WTC11 (cell line): ENCODE data around the gene FRAT1. TPM values are rescaled to one million over a fixed set of nuclear protein-coding genes. Genes with fewer than 3 reads are reported as not detected.

Source experiments
- ATAC-seq: fragments of 200-7000 bp; cut with Tn5 transposase; 2 replicates; pipeline ENCODE4 v1.10.0; 2021; ENCODE audit warnings: mild to moderate bottlenecking, moderate library complexity
- CTCF ChIA-PET: fragments of 300-600 bp; sonication (Branson Sonifier 250); formaldehyde crosslinking; loops from one replicate; lab custom pipeline; 2021; ENCODE audit warnings: antibody characterized with exemption; lab: Charles Lee
- POLR2A ChIA-PET: fragments of 350-600 bp; sonication (Branson Sonifier 250); formaldehyde crosslinking; loops from one replicate; lab custom pipeline; 2021; ENCODE audit warnings: antibody characterized with exemption; lab: Charles Lee
- DNase-seq: peaks from one replicate; pipeline ENCODE4 v3.0.0; 2021; ENCODE audit warnings: low spot score
- H3K27ac Mint-ChIP-seq: 2 replicates; pipeline ENCODE4 v1.8.0; 2021; ENCODE audit warnings: mixed read lengths
- H3K27me3 Mint-ChIP-seq: 2 replicates; pipeline ENCODE4 v1.8.0; 2021; ENCODE audit warnings: low read depth, mild to moderate bottlenecking, moderate library complexity, mixed read lengths
- H3K36me3 Mint-ChIP-seq: 2 replicates; pipeline ENCODE4 v1.8.0; 2021; ENCODE audit warnings: mixed read lengths
- H3K4me1 Mint-ChIP-seq: 2 replicates; pipeline ENCODE4 v1.8.0; 2022; ENCODE audit warnings: mixed read lengths
- H3K4me3 Mint-ChIP-seq: 2 replicates; pipeline ENCODE4 v1.8.0; 2021; ENCODE audit warnings: mild to moderate bottlenecking, moderate library complexity, mixed read lengths
- H3K9me3 Mint-ChIP-seq: 2 replicates; pipeline ENCODE4 v1.8.0; 2021; ENCODE audit warnings: mixed read lengths
- ELF4 ChIP-seq: sonication (generic); formaldehyde crosslinking; IDR thresholded peaks from 2 replicates; pipeline ENCODE4 v1.8.1; 2022; ENCODE audit warnings: low read depth, mild to moderate bottlenecking, moderate library complexity, missing genetic modification reagents
- FOXJ3 ChIP-seq: sonication (generic); formaldehyde crosslinking; IDR thresholded peaks from 2 replicates; pipeline ENCODE4 v1.9.0; 2021; ENCODE audit warnings: missing genetic modification reagents, mild to moderate bottlenecking, borderline replicate concordance
- GABPB1 ChIP-seq: sonication (generic); formaldehyde crosslinking; IDR thresholded peaks from 2 replicates; pipeline ENCODE4 v1.8.1; 2023; ENCODE audit warnings: mild to moderate bottlenecking, missing genetic modification reagents
- GTF2I ChIP-seq: fragments of 250-450 bp; sonication (Bioruptor Pico); conservative IDR thresholded peaks from 2 replicates; pipeline ENCODE4 v1.4.0; 2021; ENCODE audit warnings: mild to moderate bottlenecking
- IRF2 ChIP-seq: sonication (generic); formaldehyde crosslinking; IDR thresholded peaks from 2 replicates; pipeline ENCODE4 v1.8.0; 2022; ENCODE audit warnings: low read depth, missing genetic modification reagents, borderline replicate concordance
- MYBL2 ChIP-seq: sonication (generic); formaldehyde crosslinking; IDR thresholded peaks from 2 replicates; pipeline ENCODE4 v1.8.1; 2023; ENCODE audit warnings: mild to moderate bottlenecking, moderate library complexity, missing genetic modification reagents
- NFYB ChIP-seq: sonication (generic); formaldehyde crosslinking; conservative IDR thresholded peaks from 2 replicates; pipeline ENCODE4 v1.8.0; 2022; ENCODE audit warnings: low read depth, missing genetic modification reagents
- NR2C2 ChIP-seq: sonication (generic); formaldehyde crosslinking; IDR thresholded peaks from 2 replicates; pipeline ENCODE4 v1.8.0; 2022; ENCODE audit warnings: mild to moderate bottlenecking, missing genetic modification reagents
- OVOL2 ChIP-seq: fragments of 250-450 bp; sonication (Bioruptor Pico); IDR thresholded peaks from 2 replicates; pipeline ENCODE4 v1.9.0; 2021; ENCODE audit warnings: mild to moderate bottlenecking, borderline replicate concordance
- ZNF121 ChIP-seq: sonication (generic); formaldehyde crosslinking; IDR thresholded peaks from 2 replicates; pipeline ENCODE4 v1.8.0; 2023; ENCODE audit warnings: missing genetic modification reagents
- ZNF263 ChIP-seq: sonication (generic); formaldehyde crosslinking; IDR thresholded peaks from 2 replicates; pipeline ENCODE4 v1.8.1; 2022; ENCODE audit warnings: low read depth, mild to moderate bottlenecking, moderate library complexity, missing genetic modification reagents
- ZNF317 ChIP-seq: sonication (generic); formaldehyde crosslinking; IDR thresholded peaks from 2 replicates; pipeline ENCODE4 v1.8.1; 2023; ENCODE audit warnings: low read depth, mild to moderate bottlenecking, moderate library complexity, missing genetic modification reagents, borderline replicate concordance
- ZNF416 ChIP-seq: fragments of 250-450 bp; sonication (Bioruptor Pico); IDR thresholded peaks from 2 replicates; pipeline ENCODE4 v1.9.0; 2021; ENCODE audit warnings: mild to moderate bottlenecking, inconsistent platforms
- total RNA-seq: library from RNA; stranded (reverse); gene quantifications from 3 replicates; pipeline ENCODE4 v1.2.3, GENCODE V29; 2021
- TF ChIP-seq, protein P1 (sequence below): fragments of 200-600 bp; IDR thresholded peaks from 2 replicates; pipeline ENCODE4 v1.8.0; 2022; ENCODE audit warnings: antibody characterized with exemption
- TF ChIP-seq, protein P2 (sequence below): sonication (generic); formaldehyde crosslinking; conservative IDR thresholded peaks from 2 replicates; pipeline ENCODE4 v1.8.1; 2023; ENCODE audit warnings: mild to moderate bottlenecking, low read depth, missing genetic modification reagents, moderate library complexity
- TF ChIP-seq, protein P3 (sequence below): sonication (generic); formaldehyde crosslinking; IDR thresholded peaks from 2 replicates; pipeline ENCODE4 v1.8.0; 2022; ENCODE audit warnings: mild to moderate bottlenecking, missing genetic modification reagents
- TF ChIP-seq, protein P4 (sequence below): sonication (generic); formaldehyde crosslinking; IDR thresholded peaks from 2 replicates; pipeline ENCODE4 v1.8.1; 2023; ENCODE audit warnings: mild to moderate bottlenecking, missing genetic modification reagents
- TF ChIP-seq, protein P5 (sequence below): sonication (generic); formaldehyde crosslinking; IDR thresholded peaks from 2 replicates; pipeline ENCODE4 v1.8.0; 2022; ENCODE audit warnings: missing genetic modification reagents
- TF ChIP-seq, protein P6 (sequence below): sonication (generic); formaldehyde crosslinking; IDR thresholded peaks from 2 replicates; pipeline ENCODE4 v1.8.1; 2023; ENCODE audit warnings: mild to moderate bottlenecking, missing genetic modification reagents, moderate library complexity
- TF ChIP-seq, protein P7 (sequence below): sonication (generic); formaldehyde crosslinking; IDR thresholded peaks from 2 replicates; pipeline ENCODE4 v1.8.1; 2023; ENCODE audit warnings: mild to moderate bottlenecking, missing genetic modification reagents

The FRAT1 gene
- total RNA-seq, 1 experiment from 2014 or later = 8.2 TPM

DNA sequence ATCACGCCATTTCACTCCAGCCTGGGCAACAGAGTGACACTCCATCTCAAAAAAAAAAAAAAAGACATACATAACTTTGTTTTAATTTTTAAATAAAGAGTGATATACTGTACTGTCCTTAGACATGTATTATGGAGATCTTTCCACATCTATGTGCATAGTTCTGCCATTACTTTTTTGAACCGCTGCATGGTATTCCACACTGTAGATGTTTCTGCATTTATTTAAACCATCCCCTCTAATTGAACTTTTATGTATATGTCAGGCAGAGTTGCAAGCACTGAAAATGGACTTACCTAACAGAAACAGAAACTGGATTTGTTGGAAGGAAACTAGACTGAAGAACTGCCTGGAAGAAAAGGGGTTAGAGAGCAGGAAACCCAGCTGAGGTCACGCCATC lies 18.1 kb upstream of the FRAT1 start:
- Mint-ChIP-seq H3K36me3 (no peaks in the 10 kb centered on the region), H3K4me1 (no peaks in the 10 kb centered on the region), H3K27ac (no peak overlapping the region), H3K27me3 (peaks cover 2% of the 10 kb centered on the region)
- DNase-seq = no peak
- CTCF ChIA-PET = no interaction called here
- POLR2A ChIA-PET = no interaction called here
- no peak for TF ChIP-seq GABPB1 (CRISPR knock-in tag)
- TF ChIP-seq, protein P1, sequence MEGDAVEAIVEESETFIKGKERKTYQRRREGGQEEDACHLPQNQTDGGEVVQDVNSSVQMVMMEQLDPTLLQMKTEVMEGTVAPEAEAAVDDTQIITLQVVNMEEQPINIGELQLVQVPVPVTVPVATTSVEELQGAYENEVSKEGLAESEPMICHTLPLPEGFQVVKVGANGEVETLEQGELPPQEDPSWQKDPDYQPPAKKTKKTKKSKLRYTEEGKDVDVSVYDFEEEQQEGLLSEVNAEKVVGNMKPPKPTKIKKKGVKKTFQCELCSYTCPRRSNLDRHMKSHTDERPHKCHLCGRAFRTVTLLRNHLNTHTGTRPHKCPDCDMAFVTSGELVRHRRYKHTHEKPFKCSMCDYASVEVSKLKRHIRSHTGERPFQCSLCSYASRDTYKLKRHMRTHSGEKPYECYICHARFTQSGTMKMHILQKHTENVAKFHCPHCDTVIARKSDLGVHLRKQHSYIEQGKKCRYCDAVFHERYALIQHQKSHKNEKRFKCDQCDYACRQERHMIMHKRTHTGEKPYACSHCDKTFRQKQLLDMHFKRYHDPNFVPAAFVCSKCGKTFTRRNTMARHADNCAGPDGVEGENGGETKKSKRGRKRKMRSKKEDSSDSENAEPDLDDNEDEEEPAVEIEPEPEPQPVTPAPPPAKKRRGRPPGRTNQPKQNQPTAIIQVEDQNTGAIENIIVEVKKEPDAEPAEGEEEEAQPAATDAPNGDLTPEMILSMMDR = no peak
- no peak for TF ChIP-seq ZNF263 (CRISPR knock-in tag)
- TF ChIP-seq, protein P2, sequence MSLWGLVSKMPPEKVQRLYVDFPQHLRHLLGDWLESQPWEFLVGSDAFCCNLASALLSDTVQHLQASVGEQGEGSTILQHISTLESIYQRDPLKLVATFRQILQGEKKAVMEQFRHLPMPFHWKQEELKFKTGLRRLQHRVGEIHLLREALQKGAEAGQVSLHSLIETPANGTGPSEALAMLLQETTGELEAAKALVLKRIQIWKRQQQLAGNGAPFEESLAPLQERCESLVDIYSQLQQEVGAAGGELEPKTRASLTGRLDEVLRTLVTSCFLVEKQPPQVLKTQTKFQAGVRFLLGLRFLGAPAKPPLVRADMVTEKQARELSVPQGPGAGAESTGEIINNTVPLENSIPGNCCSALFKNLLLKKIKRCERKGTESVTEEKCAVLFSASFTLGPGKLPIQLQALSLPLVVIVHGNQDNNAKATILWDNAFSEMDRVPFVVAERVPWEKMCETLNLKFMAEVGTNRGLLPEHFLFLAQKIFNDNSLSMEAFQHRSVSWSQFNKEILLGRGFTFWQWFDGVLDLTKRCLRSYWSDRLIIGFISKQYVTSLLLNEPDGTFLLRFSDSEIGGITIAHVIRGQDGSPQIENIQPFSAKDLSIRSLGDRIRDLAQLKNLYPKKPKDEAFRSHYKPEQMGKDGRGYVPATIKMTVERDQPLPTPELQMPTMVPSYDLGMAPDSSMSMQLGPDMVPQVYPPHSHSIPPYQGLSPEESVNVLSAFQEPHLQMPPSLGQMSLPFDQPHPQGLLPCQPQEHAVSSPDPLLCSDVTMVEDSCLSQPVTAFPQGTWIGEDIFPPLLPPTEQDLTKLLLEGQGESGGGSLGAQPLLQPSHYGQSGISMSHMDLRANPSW (CRISPR knock-in tag) = no peak
- no peak for TF ChIP-seq ZNF317 (CRISPR knock-in tag)
- TF ChIP-seq OVOL2 (CRISPR knock-in tag) = no peak
- TF ChIP-seq, protein P3, sequence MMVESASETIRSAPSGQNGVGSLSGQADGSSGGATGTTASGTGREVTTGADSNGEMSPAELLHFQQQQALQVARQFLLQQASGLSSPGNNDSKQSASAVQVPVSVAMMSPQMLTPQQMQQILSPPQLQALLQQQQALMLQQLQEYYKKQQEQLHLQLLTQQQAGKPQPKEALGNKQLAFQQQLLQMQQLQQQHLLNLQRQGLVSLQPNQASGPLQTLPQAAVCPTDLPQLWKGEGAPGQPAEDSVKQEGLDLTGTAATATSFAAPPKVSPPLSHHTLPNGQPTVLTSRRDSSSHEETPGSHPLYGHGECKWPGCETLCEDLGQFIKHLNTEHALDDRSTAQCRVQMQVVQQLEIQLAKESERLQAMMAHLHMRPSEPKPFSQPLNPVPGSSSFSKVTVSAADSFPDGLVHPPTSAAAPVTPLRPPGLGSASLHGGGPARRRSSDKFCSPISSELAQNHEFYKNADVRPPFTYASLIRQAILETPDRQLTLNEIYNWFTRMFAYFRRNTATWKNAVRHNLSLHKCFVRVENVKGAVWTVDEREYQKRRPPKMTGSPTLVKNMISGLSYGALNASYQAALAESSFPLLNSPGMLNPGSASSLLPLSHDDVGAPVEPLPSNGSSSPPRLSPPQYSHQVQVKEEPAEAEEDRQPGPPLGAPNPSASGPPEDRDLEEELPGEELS (CRISPR knock-in tag) = no peak
- TF ChIP-seq, protein P4, sequence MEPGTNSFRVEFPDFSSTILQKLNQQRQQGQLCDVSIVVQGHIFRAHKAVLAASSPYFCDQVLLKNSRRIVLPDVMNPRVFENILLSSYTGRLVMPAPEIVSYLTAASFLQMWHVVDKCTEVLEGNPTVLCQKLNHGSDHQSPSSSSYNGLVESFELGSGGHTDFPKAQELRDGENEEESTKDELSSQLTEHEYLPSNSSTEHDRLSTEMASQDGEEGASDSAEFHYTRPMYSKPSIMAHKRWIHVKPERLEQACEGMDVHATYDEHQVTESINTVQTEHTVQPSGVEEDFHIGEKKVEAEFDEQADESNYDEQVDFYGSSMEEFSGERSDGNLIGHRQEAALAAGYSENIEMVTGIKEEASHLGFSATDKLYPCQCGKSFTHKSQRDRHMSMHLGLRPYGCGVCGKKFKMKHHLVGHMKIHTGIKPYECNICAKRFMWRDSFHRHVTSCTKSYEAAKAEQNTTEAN (CRISPR knock-in tag) = no peak
- TF ChIP-seq, all 79 proteins: peak for 0
- Mint-ChIP-seq H3K4me3 (no peak overlapping the region), H3K9me3 (no peaks in the 10 kb centered on the region)
- ATAC-seq = no peak

DNA sequence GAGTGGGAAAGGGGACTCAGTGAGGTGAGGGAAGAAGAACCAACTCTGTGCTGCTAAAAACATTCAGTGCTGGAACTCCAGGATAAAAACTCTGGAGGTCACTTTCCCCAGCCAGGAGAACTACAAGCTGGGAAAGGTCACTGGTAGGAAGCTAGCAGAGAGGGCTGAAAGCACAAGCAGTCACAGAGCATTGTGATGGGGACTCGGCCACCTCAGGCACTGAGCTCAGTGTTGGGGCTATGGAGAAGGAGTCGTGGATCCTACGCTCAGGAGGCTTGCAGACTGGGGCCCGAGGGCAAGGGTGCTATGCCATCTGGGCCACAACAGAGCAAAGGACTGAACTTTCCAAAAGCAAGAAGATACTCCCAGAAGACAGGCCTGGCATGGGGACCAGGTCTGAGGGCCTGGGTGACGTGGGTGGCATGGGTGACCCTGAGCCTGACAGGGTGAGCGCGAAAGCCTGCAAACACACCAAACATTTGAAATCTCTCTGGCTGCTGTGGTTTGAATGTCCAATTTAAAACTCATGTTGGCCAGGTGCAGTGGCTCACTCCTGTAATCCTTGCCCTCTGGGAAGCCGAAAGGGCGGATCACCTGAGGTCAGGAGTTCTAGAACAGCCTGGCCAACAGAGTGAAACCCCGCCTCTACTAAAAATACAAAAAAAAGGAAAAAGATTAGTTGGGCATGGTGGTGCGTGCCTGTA lies 16.8 kb upstream of the FRAT1 start:
- ATAC-seq (no peak), DNase-seq (no peak)
- Mint-ChIP-seq H3K4me1 (no peaks in the 10 kb centered on the region), H3K9me3 (no peaks in the 10 kb centered on the region), H3K4me3 (no peak overlapping the region), H3K36me3 (no peaks in the 10 kb centered on the region), H3K27ac (no peak overlapping the region), H3K27me3 (peaks cover 2% of the 10 kb centered on the region)
- TF ChIP-seq, protein P5, sequence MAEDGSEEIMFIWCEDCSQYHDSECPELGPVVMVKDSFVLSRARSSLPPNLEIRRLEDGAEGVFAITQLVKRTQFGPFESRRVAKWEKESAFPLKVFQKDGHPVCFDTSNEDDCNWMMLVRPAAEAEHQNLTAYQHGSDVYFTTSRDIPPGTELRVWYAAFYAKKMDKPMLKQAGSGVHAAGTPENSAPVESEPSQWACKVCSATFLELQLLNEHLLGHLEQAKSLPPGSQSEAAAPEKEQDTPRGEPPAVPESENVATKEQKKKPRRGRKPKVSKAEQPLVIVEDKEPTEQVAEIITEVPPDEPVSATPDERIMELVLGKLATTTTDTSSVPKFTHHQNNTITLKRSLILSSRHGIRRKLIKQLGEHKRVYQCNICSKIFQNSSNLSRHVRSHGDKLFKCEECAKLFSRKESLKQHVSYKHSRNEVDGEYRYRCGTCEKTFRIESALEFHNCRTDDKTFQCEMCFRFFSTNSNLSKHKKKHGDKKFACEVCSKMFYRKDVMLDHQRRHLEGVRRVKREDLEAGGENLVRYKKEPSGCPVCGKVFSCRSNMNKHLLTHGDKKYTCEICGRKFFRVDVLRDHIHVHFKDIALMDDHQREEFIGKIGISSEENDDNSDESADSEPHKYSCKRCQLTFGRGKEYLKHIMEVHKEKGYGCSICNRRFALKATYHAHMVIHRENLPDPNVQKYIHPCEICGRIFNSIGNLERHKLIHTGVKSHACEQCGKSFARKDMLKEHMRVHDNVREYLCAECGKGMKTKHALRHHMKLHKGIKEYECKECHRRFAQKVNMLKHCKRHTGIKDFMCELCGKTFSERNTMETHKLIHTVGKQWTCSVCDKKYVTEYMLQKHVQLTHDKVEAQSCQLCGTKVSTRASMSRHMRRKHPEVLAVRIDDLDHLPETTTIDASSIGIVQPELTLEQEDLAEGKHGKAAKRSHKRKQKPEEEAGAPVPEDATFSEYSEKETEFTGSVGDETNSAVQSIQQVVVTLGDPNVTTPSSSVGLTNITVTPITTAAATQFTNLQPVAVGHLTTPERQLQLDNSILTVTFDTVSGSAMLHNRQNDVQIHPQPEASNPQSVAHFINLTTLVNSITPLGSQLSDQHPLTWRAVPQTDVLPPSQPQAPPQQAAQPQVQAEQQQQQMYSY (CRISPR knock-in tag) = no peak
- TF ChIP-seq NFYB (CRISPR knock-in tag) = no peak
- no peak for TF ChIP-seq MYBL2 (CRISPR knock-in tag)
- TF ChIP-seq ZNF121 (CRISPR knock-in tag) = no peak
- TF ChIP-seq, protein P6, sequence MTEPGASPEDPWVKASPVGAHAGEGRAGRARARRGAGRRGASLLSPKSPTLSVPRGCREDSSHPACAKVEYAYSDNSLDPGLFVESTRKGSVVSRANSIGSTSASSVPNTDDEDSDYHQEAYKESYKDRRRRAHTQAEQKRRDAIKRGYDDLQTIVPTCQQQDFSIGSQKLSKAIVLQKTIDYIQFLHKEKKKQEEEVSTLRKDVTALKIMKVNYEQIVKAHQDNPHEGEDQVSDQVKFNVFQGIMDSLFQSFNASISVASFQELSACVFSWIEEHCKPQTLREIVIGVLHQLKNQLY = no peak
- no peak for TF ChIP-seq GTF2I
- TF ChIP-seq NR2C2 (CRISPR knock-in tag) = no peak
- TF ChIP-seq ELF4 = no peak
- TF ChIP-seq, protein P7, sequence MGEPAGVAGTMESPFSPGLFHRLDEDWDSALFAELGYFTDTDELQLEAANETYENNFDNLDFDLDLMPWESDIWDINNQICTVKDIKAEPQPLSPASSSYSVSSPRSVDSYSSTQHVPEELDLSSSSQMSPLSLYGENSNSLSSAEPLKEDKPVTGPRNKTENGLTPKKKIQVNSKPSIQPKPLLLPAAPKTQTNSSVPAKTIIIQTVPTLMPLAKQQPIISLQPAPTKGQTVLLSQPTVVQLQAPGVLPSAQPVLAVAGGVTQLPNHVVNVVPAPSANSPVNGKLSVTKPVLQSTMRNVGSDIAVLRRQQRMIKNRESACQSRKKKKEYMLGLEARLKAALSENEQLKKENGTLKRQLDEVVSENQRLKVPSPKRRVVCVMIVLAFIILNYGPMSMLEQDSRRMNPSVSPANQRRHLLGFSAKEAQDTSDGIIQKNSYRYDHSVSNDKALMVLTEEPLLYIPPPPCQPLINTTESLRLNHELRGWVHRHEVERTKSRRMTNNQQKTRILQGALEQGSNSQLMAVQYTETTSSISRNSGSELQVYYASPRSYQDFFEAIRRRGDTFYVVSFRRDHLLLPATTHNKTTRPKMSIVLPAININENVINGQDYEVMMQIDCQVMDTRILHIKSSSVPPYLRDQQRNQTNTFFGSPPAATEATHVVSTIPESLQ = no peak
- TF ChIP-seq ZNF416 (CRISPR knock-in tag) = no peak
- TF ChIP-seq IRF2 (CRISPR knock-in tag) = no peak
- TF ChIP-seq FOXJ3 (CRISPR knock-in tag) = no peak
- POLR2A ChIA-PET = no interaction called here
- CTCF ChIA-PET = no interaction called here
